ENCODE data around the gene SEC11C.

The SEC11C gene

DNA sequence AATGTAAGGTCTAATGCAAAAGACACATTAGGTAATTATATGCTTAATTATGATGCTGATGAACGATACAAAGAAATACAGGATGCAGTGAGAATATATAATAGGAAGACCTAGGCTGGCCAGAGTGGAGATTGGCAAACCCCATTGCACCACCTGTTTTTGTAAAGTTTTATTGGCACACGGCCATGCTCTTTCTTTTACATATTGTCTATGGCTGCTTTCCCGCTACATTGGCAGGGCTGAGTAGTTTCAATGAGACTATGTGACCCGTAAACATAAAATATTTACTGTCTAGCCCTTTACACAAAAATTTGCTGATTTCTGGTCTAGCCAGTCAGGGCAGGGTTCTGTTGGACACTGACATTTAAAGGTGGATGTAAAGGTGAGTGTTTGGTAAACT, 5.4 kb downstream of the SEC11C start:
- no peak for DNase-seq

DNA sequence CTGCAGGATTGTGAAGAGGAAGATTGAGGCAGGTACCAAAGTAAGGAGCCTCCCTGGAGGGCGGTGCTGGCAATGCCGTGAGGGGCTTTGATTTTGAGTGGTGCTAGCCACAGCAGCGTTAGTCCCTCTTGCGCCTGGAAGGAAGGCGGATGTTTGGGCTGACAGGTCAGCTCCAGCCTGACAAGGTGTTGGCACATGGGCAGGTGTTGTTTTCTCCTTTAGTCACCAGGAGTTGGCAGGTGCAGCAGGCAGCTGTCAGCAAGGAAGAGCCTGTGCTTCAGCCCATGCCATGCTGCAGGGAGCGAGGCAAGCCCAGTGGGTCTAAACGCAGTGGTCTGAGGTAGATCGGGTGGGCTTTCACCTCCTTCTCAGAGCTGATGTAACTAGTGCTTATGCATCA, 8.5 kb downstream of the SEC11C start:
- peak; percentile 82 for DNase-seq

DNA sequence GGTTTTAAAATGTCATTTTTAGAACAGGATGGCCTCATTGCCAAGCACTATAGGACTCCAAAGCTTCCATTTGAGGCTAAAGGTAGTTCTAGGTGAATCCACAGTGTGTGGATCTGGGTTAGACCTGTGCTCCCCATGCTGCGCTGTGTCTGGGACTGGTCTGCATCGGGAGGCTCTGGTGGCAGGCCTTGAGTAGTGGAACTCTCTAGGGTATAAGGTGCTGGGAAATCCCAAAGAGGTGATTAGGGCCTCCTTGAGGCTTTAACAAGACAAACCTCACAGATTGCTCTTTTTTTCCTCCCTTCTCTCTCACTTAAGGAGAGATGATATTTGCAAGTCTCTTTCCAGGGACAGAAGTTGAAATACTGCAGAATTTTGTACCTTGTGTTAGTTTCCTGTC, 9.3 kb downstream of the SEC11C start:
- DNase-seq: no peak

DNA sequence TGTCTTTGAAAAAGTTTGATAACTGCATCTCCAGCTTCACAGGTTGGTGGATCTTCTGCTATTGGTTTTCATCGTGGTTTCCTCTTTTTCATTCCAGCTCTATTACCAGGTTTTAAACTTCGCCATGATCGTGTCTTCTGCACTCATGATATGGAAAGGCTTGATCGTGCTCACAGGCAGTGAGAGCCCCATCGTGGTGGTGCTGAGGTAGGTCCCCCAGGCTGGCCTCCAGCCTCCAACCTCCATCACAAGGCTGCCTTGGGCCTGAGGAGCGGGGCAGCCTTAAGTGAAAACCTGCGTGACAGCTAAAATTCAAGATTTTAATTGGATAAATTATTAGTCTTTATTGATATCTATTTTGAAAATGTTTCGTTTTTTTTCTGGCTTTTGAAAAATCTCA, 9.7 kb downstream of the SEC11C start:
- DNase-seq: no peak

DNA sequence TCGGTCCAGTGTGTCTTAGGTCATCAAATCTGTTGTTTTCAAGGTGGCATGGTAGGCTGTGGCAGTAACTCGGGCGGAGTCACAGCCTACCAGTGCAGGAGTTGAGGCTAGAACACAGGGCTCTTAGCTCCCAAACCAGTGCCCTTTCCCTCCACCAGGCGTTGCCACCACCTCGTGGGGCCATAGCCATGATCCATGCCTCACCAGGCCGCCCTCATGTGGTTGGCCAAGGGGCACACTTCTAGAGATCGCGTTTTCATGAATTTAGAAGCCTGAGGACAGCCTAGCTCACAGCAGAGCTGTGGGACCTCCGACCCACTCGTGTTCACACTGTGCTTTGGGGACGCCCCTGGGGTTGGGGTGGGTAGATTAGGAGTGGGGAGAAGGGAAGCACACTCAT, 10.6 kb downstream of the SEC11C start:
- DNase-seq: no peak

DNA sequence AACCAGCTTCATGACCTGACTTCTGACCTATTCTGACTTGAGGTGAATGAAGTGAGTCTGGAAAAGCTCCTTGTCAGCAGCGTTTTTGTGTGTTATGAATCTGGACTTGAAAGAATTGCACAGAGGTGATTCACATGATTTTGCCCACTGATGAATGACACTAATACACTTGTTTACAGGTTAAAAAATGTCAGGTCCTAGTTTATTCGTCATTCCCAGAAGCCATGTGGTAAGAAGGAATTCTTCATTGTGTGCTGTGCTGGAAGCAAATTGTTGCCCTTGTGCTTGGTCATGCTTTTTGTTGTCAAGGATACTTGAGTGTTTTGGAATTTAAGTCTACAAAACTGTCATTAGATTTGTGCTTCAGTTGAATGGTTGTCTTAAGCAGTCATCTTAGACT, 15.5 kb downstream of the SEC11C start:
- no peak for DNase-seq

DNA sequence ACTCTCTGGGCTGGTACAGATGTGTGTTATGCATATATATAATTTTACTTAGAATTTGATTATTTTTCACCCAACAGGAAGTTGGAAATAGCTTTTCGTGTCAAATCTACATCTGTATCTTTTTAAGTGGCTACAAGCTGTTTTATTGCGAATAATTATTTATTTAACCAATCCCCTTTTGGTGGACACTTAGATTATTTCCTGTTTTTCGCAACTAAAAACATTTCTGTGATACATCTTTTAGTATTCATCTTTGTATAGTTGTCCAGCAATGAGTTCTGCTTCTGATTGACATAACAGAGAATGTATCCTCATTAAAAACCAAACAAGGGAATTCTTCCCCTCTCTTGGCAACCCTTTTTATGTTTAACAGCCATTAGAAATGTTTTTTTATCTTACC, 16.6 kb downstream of the SEC11C start:
- DNase-seq: no peak

DNA sequence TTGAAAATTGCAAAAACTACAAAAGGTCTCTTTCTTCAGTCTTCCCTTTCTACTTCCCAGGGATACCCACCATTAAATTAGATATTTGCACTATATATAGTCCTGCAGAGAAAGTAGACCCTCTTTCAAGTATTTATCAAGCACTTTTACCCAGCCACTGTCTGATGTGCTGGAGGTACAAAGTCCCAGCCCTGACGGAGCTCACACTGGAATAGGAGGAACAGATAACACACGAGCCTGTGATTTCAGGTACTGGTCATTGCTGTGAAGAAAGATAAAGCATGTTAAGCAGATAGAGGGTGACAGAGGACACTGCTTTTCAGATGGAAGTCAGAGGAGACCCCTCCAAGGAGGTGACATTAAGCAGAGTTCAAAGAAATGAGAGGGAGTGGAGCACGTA, 19.6 kb downstream of the SEC11C start:
- DNase-seq: no peak

DNA sequence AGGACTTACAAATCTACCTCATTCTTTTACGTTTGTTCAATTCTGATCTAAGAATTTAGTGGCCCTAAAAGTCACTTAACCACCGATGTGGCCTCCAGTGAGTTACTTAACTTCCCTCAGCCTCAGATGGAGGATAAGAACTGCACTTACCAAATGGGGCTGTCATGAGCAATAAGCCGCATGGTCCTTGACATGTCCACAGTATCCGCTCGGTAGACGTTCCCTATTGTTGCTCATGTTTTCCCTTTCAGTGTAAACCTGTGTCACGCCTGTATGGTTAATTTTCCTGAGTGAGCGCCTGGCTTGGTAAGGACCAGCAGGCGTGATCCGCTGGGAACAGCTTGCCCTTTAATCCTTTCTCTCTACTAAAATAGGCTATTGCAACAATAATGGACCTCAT, 20.3 kb downstream of the SEC11C start:
- DNase-seq: no peak

DNA sequence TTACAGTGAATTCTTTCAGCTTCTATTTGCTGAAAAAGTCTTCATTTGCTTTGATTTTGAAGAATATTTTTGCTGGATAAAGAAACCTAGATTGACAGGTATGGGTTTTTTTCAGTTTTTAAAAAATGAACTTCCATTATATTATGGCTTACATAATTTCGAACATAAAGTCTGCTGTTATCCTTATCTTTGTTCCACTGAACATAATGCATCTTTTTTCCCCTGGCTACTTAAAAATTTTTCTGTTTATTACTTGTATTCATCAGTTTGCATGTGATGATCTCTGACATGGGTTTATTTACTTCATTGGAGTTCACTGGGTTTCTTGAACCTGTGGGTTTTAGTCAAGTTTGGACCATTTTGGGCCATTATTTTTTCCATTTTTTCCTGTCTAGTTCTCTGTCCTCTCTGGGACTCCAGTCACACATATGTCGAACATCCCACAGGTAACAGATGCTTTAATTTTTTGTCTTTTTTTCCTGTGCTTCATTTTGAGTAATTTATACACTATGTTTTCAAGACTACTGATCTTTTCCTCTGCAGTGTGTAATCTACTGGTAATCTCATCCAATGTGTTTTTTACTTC, 33.1 kb downstream of the SEC11C start:
- no peak for DNase-seq

DNA sequence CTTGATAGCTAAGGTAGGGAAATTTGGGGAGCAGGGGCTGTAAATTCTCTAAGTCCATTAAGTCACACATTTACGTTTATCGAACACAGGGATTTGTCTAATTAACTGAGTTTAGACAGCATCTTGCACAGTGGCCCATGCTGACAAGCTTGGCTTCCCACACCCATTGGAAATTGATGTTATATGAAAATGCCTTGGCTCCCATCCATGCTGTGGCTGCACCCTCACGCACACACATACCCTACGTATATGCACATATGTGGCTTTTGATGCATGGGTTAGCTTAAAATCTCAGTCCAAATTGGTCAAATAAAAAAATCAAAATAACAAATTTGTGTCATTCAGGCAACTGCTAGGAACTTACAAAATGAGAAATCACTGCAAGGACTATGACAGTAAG, 37.8 kb downstream of the SEC11C start:
- DNase-seq: no peak

DNA sequence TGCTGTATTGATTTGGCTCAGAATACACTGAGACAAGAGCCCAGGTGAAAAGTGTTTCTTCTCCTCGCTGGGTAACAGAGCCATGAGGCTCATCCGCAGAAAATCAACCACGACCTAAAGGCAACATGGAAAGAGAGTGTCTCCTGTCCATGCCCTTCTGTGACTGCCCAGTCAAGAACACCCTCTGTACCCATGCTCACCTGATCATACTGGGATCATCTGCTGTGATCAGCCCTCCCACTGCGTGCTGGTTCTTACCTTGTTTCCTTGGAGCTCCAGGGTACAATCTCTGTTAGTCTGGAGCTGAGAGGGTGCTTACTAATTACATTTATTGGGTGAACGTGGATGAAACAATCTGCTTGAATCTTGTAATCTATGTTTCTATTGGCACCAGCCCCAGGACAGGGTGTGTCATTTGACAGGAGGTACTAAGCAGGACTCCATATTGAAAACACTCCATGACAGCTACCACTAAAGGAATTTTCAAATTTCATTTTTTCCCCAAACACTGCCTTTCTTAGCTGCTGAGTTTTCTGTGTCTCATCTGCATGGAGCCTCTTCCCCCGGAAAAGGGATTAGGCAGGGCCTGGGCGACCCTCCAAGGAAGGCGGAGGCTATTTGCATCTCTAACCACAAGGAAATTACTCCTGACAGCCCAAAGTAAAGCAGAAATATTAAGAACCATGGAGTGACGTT, 40.6 kb downstream of the SEC11C start:
- DNase-seq: no peak

DNA sequence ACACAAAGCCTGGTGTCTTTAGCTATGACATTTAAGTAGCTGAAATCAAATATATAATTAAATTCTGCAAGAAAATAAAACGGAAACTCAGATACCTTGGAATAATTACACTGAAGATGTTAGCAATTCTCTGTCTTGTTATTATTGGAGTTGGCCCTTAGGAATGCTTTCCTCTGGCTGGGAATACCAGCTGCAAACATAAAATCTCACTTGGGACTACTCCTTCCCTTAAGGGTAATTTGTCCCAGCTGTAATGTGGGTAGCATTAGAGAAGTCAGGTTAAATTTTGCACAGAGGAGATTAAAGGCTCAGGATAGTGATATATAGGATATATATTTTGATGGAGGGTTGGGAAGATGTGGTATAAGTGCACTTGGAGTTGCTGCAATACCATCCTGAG, 43.0 kb downstream of the SEC11C start:
- no peak for DNase-seq

DNA sequence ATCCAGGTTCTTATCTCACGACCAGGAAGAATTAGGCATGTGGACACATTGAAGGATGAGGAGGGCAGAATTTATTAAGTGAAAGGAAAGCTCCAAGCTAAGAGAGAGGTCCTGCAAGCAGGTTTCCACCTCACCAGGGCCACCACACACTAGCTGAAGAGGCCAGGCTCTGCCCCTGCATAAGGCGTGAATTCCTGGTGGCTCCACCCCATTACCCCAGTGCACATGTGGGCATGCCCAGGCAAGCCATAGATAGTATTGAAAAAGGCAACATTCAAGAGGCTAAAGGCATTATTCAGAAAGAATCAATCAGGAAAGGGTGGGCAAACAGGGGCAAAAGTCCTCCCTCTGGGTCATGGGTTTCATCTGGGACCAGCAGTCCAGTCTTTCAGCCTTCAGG, 49.3 kb downstream of the SEC11C start:
- DNase-seq: no peak

DNA sequence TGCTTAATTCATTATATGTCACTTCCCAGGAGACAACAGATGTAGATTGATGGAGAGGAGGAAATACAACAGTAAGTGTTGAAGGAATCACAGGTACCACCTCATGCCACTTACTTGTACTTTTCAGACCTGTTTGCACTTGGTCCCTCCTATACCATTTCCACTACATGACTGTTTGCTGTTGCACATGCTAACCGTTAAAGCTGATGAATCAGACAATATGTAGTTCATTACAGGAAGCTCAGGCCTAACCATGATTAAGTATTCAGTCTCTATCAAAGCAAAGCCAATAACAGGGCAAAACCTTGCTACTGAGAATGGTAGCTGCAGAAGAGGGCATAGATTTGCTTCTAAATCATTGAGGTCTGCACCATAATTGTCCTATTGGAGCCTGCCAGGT, 50.1 kb downstream of the SEC11C start:
- DNase-seq: no peak

DNA sequence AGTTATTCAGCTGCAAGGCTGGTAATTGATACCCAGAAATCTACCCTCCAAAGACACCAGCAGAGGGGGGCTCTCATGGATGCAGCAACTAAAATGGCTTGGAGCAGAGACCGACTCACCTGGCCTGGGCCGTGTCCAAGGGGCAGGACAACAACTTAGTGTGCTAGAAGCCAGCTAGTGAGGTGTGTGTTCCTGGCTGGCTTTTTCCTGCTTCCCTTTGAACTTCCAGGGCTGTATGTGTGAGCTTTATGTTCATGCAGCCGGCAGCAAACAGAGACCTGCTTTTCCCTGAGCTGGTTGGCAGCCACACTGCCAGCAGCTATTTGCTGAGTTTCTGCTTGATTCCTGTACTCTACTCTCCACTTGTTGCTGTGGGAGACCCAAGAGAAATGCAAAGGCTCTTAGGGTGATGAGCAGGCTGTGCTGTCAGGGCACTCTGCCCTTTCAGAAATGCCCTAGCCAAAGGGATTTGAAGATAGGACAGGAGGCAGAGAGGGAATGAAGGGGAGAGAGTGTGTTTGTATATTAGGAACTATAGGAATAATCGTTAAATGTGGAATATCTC, 56.6 kb downstream of the SEC11C start:
- DNase-seq: no peak

DNA sequence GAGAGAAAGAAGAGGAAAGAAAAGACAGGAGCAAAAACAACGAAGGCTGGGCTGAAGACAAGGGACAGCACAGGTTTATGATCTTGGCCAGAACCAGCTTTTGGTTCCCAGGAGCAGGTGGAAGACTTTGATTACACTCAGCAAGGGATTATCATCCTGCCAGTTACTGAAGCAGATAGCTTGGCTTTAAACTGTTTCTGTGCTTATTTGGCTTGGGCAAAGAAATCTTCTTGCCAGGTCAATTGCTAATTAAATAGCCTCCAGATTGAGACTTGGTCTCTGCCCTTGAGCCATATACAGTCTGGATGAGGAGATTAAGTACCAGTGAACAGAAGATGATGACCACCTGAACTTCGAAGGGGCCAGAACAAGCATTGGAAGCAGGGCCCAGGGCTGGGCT, 58.0 kb downstream of the SEC11C start:
- no peak for DNase-seq

DNA sequence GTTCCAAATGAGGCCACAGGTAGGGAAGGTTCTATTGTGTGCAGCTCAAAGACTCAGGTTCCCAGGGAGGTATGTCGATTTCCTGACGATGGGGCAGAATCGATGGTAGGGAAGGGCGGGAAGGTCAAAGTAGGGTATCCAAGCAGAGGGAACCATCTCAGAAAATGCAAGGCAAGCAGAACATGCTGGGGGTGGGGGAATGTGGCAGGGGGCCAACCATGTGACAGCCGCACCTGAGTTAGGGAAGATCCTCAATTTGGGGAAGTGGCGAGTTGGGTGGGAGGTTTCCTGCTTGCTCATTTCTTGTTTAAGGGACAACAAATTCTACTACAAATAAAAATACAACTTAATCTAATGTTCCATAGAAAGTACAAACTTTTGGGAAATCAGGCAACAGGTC, 58.5 kb downstream of the SEC11C start:
- no peak for DNase-seq

DNA sequence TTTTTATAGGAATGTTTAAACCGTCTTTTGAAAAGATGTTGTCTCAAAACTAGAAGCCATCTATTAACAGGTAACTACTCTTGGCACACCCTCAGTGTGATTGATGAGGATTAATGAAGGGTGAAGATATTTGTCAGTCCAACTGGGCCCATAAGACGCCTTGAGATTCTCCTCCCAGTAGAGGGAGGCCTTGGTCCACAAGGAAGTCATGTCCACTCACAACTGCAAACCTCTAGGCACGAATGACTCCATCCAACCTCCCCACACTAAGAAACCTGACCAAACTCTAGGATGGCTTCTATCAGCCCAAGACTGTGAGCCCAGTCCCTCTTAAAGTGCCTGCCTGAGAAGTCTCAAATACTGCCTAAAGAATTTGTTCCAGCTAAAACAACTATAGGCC, 61.1 kb downstream of the SEC11C start:
- DNase-seq: no peak

DNA sequence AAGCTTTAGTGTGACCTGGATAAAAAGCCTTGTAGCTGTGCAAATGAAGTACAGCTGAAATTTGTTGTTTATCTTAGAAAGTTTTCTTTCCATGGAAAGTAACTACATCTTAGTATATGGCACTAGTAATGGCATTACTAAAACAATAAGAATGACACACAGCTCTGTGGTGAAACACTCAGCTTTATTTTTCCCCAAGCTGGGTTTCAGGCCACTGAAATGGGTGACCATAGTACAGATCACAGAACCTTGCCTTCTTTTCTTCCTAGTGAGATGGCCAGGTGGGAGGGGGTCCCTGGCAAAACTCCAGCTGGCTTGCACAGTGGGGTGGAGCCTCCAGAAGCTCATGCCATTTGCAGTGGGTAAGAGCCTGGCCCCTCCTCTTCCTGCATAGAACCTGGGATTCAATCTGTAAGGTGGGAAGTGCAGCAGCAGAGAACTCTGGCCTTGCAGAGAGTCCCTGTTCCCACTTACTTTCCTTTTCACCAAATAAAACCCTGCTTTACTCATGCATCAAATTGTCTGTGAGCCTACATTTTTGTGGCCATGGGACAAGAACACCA, 62.7 kb downstream of the SEC11C start:
- DNase-seq: no peak

DNA sequence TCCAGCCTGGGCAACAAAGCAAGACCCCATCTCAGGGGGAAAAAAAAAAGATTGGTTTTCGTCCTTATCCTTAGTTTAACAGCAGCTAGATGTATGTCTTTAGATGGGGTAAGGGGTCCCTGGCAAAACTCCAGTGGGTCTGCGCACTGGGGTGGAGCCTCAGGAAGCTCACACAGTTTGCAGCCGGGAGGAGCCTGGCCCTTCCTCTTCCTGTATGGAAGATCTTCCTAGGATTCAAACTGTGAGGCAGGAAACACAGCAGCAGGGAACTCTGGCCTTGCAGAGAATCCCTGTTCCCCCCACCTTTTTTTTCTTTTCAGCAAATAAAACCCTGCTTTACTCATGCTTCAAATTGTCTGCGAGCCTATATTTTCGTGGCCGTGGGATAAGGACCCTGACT, 67.8 kb downstream of the SEC11C start:
- DNase-seq: no peak

Data from DMS79 (cell line).